OCI-LY1 (cell line): ENCODE measurements around the gene RABGAP1L.

Source experiments
- CTCF ChIP-seq: fragments of 200-600 bp; sonication (generic), shearing (Covaris generic); IDR thresholded peaks from 2 replicates; pipeline ENCODE4 v1.5.1; 2017; ENCODE audit warnings: mild to moderate bottlenecking, antibody characterized with exemption, low read length, moderate library complexity, mixed read lengths
- EZH2 ChIP-seq: fragments of 200-600 bp; sonication (generic), shearing (Covaris generic); IDR thresholded peaks from 2 replicates; pipeline ENCODE4 v1.8.0; 2017; ENCODE audit warnings: borderline replicate concordance, mixed run types, mild to moderate bottlenecking, antibody characterized with exemption, low read length, moderate library complexity, mixed read lengths

- TF ChIP-seq CTCF: no peak
- TF ChIP-seq EZH2: no peak
Measured at GRCh38 chr1:174358344-174358743, 199.0 kb downstream of the RABGAP1L start.
